A673 (cell line): Measurements from ENCODE around the gene ZFAND5. TPM values are rescaled to one million over a fixed set of nuclear protein-coding genes. Genes with fewer than 3 reads are reported as not detected.

Experiments used
- Bru-seq: library from RNA; stranded (reverse); fragments of 400-500 nt; gene quantifications from one replicate; lab custom pipeline; 2021; lab: Mats Ljungman, UMichigan
- BruChase-seq, 2 experiments: library from RNA; stranded (reverse); fragments of 400-500 nt; gene quantifications; one replicate each; lab custom pipeline; 2021; lab: Mats Ljungman, UMichigan
- BruUV-seq: library from RNA; stranded (reverse); fragments of 400-500 nt; replicated peaks from 2 replicates; lab custom pipeline; 2021; lab: Mats Ljungman, UMichigan
- CTCF ChIA-PET: fragments of 300-600 bp; sonication (Branson Sonifier 250); formaldehyde crosslinking; loops from one replicate; lab custom pipeline; 2022; ENCODE audit warnings: antibody characterized with exemption; lab: Charles Lee
- POLR2A ChIA-PET: fragments of 300-600 bp; sonication (Branson Sonifier 250); formaldehyde crosslinking; loops from one replicate; lab custom pipeline; 2022; ENCODE audit warnings: antibody characterized with exemption; ENCODE audit not compliant: low non-redundant PET; lab: Charles Lee
- DNase-seq: peaks from one replicate; pipeline ENCODE4 v3.0.0-alpha.2; 2015; ENCODE audit warnings: low spot score
- H3K27ac ChIP-seq: fragments of 200-600 bp; sonication (generic); 2 replicates; pipeline ENCODE4 v1.5.1; 2016; ENCODE audit warnings: mixed run types, low read depth, mild to moderate bottlenecking, mixed read lengths, antibody characterized with exemption, low read length; ENCODE audit not compliant: poor library complexity, severe bottlenecking
- H3K27me3 ChIP-seq: fragments of 200-600 bp; sonication (generic); replicated peaks from 2 replicates; pipeline ENCODE4 v1.6.1; 2017; ENCODE audit warnings: mixed run types, low read depth, mild to moderate bottlenecking, mixed read lengths, antibody characterized with exemption, low read length; ENCODE audit not compliant: insufficient read depth, poor library complexity
- H3K36me3 ChIP-seq: fragments of 200-600 bp; sonication (generic); 2 replicates; pipeline ENCODE4 v1.6.1; 2016; ENCODE audit warnings: mixed run types, mild to moderate bottlenecking, mixed read lengths, antibody characterized with exemption, low read length; ENCODE audit not compliant: insufficient read depth, poor library complexity, severe bottlenecking
- H3K4me1 ChIP-seq: fragments of 200-600 bp; sonication (generic); 2 replicates; pipeline ENCODE4 v1.6.1; 2017; ENCODE audit warnings: mixed run types, mild to moderate bottlenecking, mixed read lengths, antibody characterized with exemption, low read length; ENCODE audit not compliant: insufficient read depth, poor library complexity, severe bottlenecking
- H3K4me3 ChIP-seq: fragments of 200-600 bp; sonication (generic); 2 replicates; pipeline ENCODE4 v1.5.1; 2016; ENCODE audit warnings: low read depth, mixed run types, mild to moderate bottlenecking, mixed read lengths, low read length; ENCODE audit not compliant: poor library complexity, severe bottlenecking
- H3K9me3 ChIP-seq: fragments of 200-600 bp; sonication (generic); 2 replicates; pipeline ENCODE4 v1.6.1; 2016; ENCODE audit warnings: mixed run types, low read depth, mild to moderate bottlenecking, mixed read lengths, antibody characterized with exemption, low read length; ENCODE audit not compliant: poor library complexity, severe bottlenecking
- EZH2 ChIP-seq: fragments of 200-600 bp; sonication (generic); IDR thresholded peaks from 2 replicates; pipeline ENCODE4 v1.6.1; 2017; ENCODE audit warnings: borderline replicate concordance, low read depth, mild to moderate bottlenecking, mixed read lengths, antibody characterized with exemption, low read length; ENCODE audit not compliant: poor library complexity, severe bottlenecking
- intact Hi-C: fragments of 100-400 bp; cut with micrococcal nuclease; formaldehyde crosslinking; loops from one replicate; pipeline ENCODE4 v1.10.0; 2022; ENCODE audit not compliant: unreplicated experiment
- long read RNA-seq: library from polyadenylated mRNA; stranded (forward); transcript quantifications from one replicate; pipeline ENCODE4 v2.0.0, GENCODE V29; 2022
- total RNA-seq: library from RNA; stranded (reverse); gene quantifications from 2 replicates; pipeline ENCODE4 v1.2.3, GENCODE V29; 2021
- TF ChIP-seq, protein P1 (sequence below): fragments of 300-800, 200-600 bp; sonication (generic); conservative IDR thresholded peaks from 2 replicates; pipeline ENCODE4 v1.5.1; 2017; ENCODE audit warnings: low read depth, mild to moderate bottlenecking, antibody characterized with exemption, low read length, moderate library complexity, mixed read lengths

ZFAND5 gene, protein sequence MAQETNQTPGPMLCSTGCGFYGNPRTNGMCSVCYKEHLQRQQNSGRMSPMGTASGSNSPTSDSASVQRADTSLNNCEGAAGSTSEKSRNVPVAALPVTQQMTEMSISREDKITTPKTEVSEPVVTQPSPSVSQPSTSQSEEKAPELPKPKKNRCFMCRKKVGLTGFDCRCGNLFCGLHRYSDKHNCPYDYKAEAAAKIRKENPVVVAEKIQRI
- total RNA-seq (169 and 194 TPM in 2 replicates), Bru-seq, nascent RNA (percentile 99 among the genes with signal in this experiment), BruChase-seq, experiment 1, labeled RNA remaining after a 2-hour chase (percentile 99 among the genes with signal in this experiment), BruChase-seq, experiment 2, labeled RNA remaining after a 6-hour chase (percentile 94 among the genes with signal in this experiment)
- long read RNA-seq, full-length matches to known transcripts = 172 of 189 reads
- long read RNA-seq, partial matches to known transcripts = 3 of 189 reads
- long read RNA-seq, other reads (novel, unspliced or antisense) = 14 of 189 reads

DNA sequence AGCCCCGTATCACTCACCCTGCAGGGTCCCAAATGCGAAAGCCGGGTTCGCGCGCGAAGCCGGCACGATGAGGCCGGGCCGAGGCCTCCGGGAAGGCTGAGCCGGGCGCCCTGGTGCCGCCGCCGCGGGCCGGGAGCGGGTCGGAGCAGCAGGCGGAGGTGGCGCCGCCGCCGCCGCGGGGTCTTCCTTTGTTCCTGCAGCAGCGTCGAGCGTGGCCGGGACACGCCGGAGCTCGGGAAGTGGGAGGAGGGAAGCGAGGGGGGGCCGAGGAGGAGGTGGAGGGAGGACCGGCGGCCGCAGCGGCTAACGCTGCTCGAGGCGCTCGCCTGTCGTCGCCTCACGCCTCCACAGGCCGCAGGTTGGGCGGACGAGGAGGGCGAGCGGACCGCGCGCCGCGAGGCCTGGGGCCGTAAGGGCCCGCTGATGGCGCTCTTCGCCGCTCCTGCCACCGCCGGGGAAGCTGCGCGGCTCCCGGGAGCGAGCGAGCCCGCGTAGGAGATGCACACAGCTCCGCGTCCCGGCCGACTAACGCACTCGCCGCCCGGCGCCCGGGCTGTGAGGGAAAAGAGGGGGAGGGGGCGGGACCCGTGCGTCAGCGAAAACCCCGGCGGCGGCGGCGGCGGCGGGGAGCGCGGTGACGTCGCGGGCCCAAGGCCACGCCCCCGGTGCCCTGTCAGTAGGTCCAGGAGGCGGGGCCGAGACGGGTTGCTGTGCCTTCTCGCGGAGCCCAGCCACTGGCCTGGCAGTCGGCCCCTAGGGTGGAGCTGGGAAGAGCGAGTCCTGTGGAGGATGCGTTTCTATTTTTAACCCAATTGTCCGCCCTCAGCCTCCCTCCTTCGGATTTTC, at the start of gene ZFAND5:
TSS of gene ZFAND5 (minus strand) at position 530 of the 846 bp plus-strand sequence. CDS start 4,430 bp downstream, outside the sequence.
- Histone ChIP-seq H3K27me3 (no peaks in the 10 kb centered on the region), H3K4me1 (peaks cover 24% of the 10 kb centered on the region), H3K4me3 (peak within 1 kb of the TSS; percentile 95), H3K27ac (peak within 1 kb of the TSS; percentile 97), H3K36me3 (peaks cover 32% of the 10 kb centered on the region), H3K9me3 (no peaks in the 10 kb centered on the region)
- DNase-seq = peak; percentile 97
- CTCF ChIA-PET = interaction anchor here (0.9 kb wide), 1 partner anchor 72 kb away, joined by 3 read pairs; no protein-coding TSS in a partner anchor
- intact Hi-C loops = loop anchor here (5.0 kb wide), 1 partner anchor 817 kb away; no protein-coding TSS in a partner anchor
- POLR2A ChIA-PET = interaction anchor here (0.6 kb wide), 2 partner anchors 227 to 381 kb away, joined by 3 to 4 read pairs; no protein-coding TSS in a partner anchor
- no TSS peak for BruUV-seq
- TF ChIP-seq EZH2 = no peak
- TF ChIP-seq, protein P1, sequence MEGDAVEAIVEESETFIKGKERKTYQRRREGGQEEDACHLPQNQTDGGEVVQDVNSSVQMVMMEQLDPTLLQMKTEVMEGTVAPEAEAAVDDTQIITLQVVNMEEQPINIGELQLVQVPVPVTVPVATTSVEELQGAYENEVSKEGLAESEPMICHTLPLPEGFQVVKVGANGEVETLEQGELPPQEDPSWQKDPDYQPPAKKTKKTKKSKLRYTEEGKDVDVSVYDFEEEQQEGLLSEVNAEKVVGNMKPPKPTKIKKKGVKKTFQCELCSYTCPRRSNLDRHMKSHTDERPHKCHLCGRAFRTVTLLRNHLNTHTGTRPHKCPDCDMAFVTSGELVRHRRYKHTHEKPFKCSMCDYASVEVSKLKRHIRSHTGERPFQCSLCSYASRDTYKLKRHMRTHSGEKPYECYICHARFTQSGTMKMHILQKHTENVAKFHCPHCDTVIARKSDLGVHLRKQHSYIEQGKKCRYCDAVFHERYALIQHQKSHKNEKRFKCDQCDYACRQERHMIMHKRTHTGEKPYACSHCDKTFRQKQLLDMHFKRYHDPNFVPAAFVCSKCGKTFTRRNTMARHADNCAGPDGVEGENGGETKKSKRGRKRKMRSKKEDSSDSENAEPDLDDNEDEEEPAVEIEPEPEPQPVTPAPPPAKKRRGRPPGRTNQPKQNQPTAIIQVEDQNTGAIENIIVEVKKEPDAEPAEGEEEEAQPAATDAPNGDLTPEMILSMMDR = no peak

DNA sequence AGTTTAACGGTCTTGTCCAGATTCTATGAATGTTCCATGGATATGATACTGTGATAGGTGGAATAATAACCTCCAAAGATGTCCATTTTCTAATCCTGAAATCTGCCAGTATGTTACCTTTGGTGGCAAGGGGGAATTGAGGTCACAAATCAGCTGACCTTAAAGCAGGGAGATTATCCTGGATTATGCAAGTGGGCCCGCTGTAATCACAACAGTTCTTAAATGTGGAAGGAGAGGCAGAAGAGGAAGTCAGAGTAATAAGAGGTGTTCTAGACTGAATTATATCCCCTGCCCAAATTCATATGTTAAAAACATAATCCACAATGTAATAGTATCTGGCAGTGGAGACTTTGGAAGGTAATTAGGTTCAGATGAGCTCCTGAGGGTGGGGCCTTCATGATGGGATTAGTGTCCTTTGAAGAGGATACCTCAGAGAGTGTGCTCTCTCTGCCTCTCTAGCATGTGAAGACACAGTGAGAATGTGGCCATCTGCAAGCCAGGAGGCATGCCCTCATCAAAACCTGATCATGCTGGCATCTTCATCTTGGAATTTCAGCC, 47.6 kb upstream of the ZFAND5 start:
- POLR2A ChIA-PET = no interaction called here
- no peaks in the 10 kb centered on the region for H3K4me1 ChIP-seq
- intact Hi-C loops = no loop called here
- no peaks in the 10 kb centered on the region for H3K27me3 ChIP-seq
- DNase-seq = no peak
- H3K4me3 ChIP-seq = no peak overlapping the region
- no peaks in the 10 kb centered on the region for H3K9me3 ChIP-seq
- no TSS peak for BruUV-seq
- H3K36me3 ChIP-seq = no peaks in the 10 kb centered on the region
- no peak overlapping the region for H3K27ac ChIP-seq
- TF ChIP-seq EZH2 = no peak
- TF ChIP-seq, protein P1 = no peak
- CTCF ChIA-PET = no interaction called here

DNA sequence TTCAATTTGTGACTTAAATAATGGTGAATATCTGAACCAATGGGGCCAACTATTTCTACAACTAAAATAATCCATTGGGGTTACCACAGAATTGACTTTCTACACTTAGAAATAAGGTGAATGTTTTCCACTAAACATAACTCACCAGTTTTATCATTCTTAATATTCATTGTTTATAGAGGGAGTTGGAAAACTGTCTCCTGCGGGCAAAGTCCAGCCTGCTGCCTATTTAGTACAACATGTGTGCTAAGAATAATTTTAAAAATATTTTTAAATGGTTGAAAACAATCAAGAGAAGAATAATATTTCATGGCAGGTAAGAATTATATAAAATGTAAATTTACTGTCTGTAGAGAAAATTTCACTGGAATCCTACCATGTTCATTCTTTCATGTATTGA, 45.2 kb upstream of the ZFAND5 start:
- Histone ChIP-seq H3K4me3 (no peak overlapping the region), H3K27me3 (no peaks in the 10 kb centered on the region), H3K4me1 (no peaks in the 10 kb centered on the region), H3K9me3 (no peaks in the 10 kb centered on the region), H3K36me3 (no peaks in the 10 kb centered on the region), H3K27ac (no peak overlapping the region)
- ChIA-PET CTCF (no interaction called here), POLR2A (no interaction called here)
- TF ChIP-seq, protein P1 = no peak
- TF ChIP-seq EZH2 = no peak
- no peak for DNase-seq
- no TSS peak for BruUV-seq
- intact Hi-C loops = no loop called here
